ENCODE results near the gene MAPKAP1. TPM values are rescaled to one million over a fixed set of nuclear protein-coding genes. Genes with fewer than 3 reads are reported as not detected.

MAPKAP1 gene
- total and polyA plus RNA-seq, 4 donors = 32.2 to 58.4 (median 56.1) TPM

- DNase-seq = peak in 1 of 2 donors; percentile 69
- Histone ChIP-seq H3K4me3 (ENCODE audit: low read length in 2 of 2) (no peak overlapping the region), H3K36me3 (ENCODE audit: control insufficient read depth in 1 of 2, insufficient read depth in 2 of 2, low read length in 1 of 2) (peaks cover 0 to 4% of the 10 kb centered on the region in 2 donors), H3K27me3 (ENCODE audit: control insufficient read depth in 1 of 2, insufficient read depth in 2 of 2, low read length in 1 of 2) (no peaks in the 10 kb centered on the region), H3K4me1 (ENCODE audit: control insufficient read depth in 1 of 2, insufficient read depth in 2 of 2, low read length in 2 of 2) (no peaks in the 10 kb centered on the region), H3K27ac (ENCODE audit: low read depth in 1 of 2, low read length in 2 of 2) (no peak overlapping the region), H3K9me3 (ENCODE audit: control insufficient read depth, low read length) (no peaks in the 10 kb centered on the region)
- intact Hi-C loops (cut with DNase I) = no loop called here
- WGBS, 2 donors = 89 to 95% methylated on average over 16 of the region's 16 CpGs
- no peak for ATAC-seq (ENCODE audit: low FRiP score)
These were observed 271.8 kb downstream of the MAPKAP1 start for GRCh38 chr9:125434986-125435775.

DNA sequence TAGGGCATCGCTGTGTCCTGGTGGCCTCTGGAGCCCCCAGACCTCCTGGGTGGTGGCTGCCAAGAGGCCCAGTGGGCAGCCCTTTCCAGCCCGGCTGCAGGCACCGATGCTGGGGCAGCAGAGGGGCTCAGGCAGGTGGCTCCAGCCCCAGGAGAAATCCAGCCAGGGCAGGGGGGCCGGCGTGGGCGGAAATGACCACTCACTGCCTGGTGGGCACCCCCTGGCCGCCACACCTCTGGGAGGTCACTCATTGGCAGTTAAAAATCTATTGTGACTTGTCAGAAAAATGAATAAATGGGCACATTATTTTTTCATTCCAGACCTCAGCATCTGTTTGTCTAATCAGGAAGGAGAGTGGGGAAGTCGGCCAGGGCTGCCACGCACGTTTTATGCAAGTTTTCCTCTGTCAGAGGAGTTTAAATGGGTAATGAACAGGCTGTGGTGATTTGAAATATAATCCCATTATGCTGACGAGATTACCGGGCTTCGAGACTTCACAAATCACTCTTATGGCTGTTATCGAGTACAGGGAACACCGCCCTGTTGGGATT is 273.5 kb downstream of the MAPKAP1 start:
- no peaks in the 10 kb centered on the region for H3K27me3 ChIP-seq (ENCODE audit: control insufficient read depth in 1 of 2, insufficient read depth in 2 of 2, low read length in 1 of 2)
- no peaks in the 10 kb centered on the region for H3K9me3 ChIP-seq (ENCODE audit: control insufficient read depth, low read length)
- H3K27ac ChIP-seq (ENCODE audit: low read depth in 1 of 2, low read length in 2 of 2) = no peak overlapping the region
- ATAC-seq (ENCODE audit: low FRiP score) = no peak
- peaks cover 0 to 4% of the 10 kb centered on the region in 2 donors for H3K36me3 ChIP-seq (ENCODE audit: control insufficient read depth in 1 of 2, insufficient read depth in 2 of 2, low read length in 1 of 2)
- H3K4me1 ChIP-seq (ENCODE audit: control insufficient read depth in 1 of 2, insufficient read depth in 2 of 2, low read length in 2 of 2) = no peaks in the 10 kb centered on the region
- intact Hi-C loops (cut with DNase I) = no loop called here
- WGBS, 2 donors = 48 to 49% methylated on average over 15 of the region's 15 CpGs
- H3K4me3 ChIP-seq (ENCODE audit: low read length in 2 of 2) = no peak overlapping the region
- peak; percentile 35 to 64 for DNase-seq

- no peak overlapping the region for H3K4me3 ChIP-seq (ENCODE audit: low read length in 2 of 2)
- no peaks in the 10 kb centered on the region for H3K4me1 ChIP-seq (ENCODE audit: control insufficient read depth in 1 of 2, insufficient read depth in 2 of 2, low read length in 2 of 2)
- no peak overlapping the region for H3K27ac ChIP-seq (ENCODE audit: low read depth in 1 of 2, low read length in 2 of 2)
- intact Hi-C loops (cut with DNase I) = no loop called here
- DNase-seq (peak; percentile 13 to 39), ATAC-seq (ENCODE audit: low FRiP score) (no peak)
- H3K9me3 ChIP-seq (ENCODE audit: control insufficient read depth, low read length) = no peaks in the 10 kb centered on the region
- peaks cover 0 to 3% of the 10 kb centered on the region in 2 donors for H3K36me3 ChIP-seq (ENCODE audit: control insufficient read depth in 1 of 2, insufficient read depth in 2 of 2, low read length in 1 of 2)
- no peaks in the 10 kb centered on the region for H3K27me3 ChIP-seq (ENCODE audit: control insufficient read depth in 1 of 2, insufficient read depth in 2 of 2, low read length in 1 of 2)
- WGBS, 2 donors = 85% methylated on average over 14 of the region's 14 CpGs
These were observed 274.2 kb downstream of the MAPKAP1 start for GRCh38 chr9:125432715-125433385.

DNA sequence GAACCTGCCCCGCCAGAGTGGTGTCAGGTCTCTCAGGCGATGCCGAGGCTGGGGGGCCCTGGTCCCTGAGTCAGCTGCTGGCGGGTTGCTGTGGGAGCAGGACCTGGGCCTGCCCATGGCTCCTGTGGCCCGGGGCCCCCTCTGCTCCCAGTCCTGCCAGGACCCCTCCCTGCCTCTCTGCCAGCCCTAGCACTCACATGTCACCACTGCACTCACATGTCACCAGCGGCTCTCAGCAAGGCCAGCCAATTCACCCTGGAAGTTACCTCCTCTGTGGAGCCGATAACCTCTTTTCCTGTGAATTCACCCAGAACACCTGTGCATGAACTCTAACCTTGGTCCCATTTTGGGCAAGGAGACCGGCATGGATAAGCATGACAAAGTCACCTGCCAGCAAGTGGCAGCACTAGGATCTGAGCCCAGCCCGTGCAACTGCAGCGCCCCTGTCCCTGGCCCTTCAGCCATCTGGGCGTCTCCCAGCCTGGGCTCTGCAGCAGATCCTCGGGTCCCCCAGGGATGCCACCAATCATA is 275.2 kb downstream of the MAPKAP1 start:
- no peaks in the 10 kb centered on the region for H3K9me3 ChIP-seq (ENCODE audit: control insufficient read depth, low read length)
- 80 to 85% methylated on average over 12 of the region's 12 CpGs for WGBS, 2 donors
- intact Hi-C loops (cut with DNase I) = no loop called here
- no peak overlapping the region for H3K27ac ChIP-seq (ENCODE audit: low read depth in 1 of 2, low read length in 2 of 2)
- DNase-seq (peak in 1 of 2 donors; percentile 64), ATAC-seq (ENCODE audit: low FRiP score) (no peak)
- H3K4me3 ChIP-seq (ENCODE audit: low read length in 2 of 2) = no peak overlapping the region
- H3K36me3 ChIP-seq (ENCODE audit: control insufficient read depth in 1 of 2, insufficient read depth in 2 of 2, low read length in 1 of 2) = no peaks in the 10 kb centered on the region
- H3K4me1 ChIP-seq (ENCODE audit: control insufficient read depth in 1 of 2, insufficient read depth in 2 of 2, low read length in 2 of 2) = no peaks in the 10 kb centered on the region
- no peaks in the 10 kb centered on the region for H3K27me3 ChIP-seq (ENCODE audit: control insufficient read depth in 1 of 2, insufficient read depth in 2 of 2, low read length in 1 of 2)

DNA sequence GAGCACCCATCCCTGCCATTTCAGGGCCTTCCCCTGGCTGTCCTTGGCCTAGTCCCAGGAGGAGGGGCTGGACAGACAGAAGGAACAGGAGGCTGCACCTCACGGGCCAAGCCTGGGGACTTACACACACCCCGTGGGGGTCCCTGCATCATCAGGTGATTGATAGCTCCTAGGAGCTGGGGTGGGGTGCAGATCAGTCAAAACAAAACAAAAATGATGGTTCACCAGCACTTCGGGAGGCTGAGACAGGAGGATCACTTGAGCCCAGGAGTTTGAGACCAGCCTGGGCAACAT is 276.0 kb downstream of the MAPKAP1 start:
- H3K27ac ChIP-seq (ENCODE audit: low read depth in 1 of 2, low read length in 2 of 2) = no peak overlapping the region
- ATAC-seq (ENCODE audit: low FRiP score) (no peak), DNase-seq (peak in 1 of 2 donors; percentile 21)
- intact Hi-C loops (cut with DNase I) = no loop called here
- H3K27me3 ChIP-seq (ENCODE audit: control insufficient read depth in 1 of 2, insufficient read depth in 2 of 2, low read length in 1 of 2) = no peaks in the 10 kb centered on the region
- 89 to 92% methylated on average over 3 of the region's 3 CpGs for WGBS, 2 donors
- no peaks in the 10 kb centered on the region for H3K4me1 ChIP-seq (ENCODE audit: control insufficient read depth in 1 of 2, insufficient read depth in 2 of 2, low read length in 2 of 2)
- no peak overlapping the region for H3K4me3 ChIP-seq (ENCODE audit: low read length in 2 of 2)
- no peaks in the 10 kb centered on the region for H3K9me3 ChIP-seq (ENCODE audit: control insufficient read depth, low read length)
- no peaks in the 10 kb centered on the region for H3K36me3 ChIP-seq (ENCODE audit: control insufficient read depth in 1 of 2, insufficient read depth in 2 of 2, low read length in 1 of 2)

- ATAC-seq (ENCODE audit: low FRiP score) (no peak), DNase-seq (peak; percentile 17 to 69)
- Histone ChIP-seq H3K4me3 (ENCODE audit: low read length in 2 of 2) (no peak overlapping the region), H3K9me3 (ENCODE audit: control insufficient read depth, low read length) (no peaks in the 10 kb centered on the region), H3K27me3 (ENCODE audit: control insufficient read depth in 1 of 2, insufficient read depth in 2 of 2, low read length in 1 of 2) (no peaks in the 10 kb centered on the region), H3K27ac (ENCODE audit: low read depth in 1 of 2, low read length in 2 of 2) (no peak overlapping the region), H3K4me1 (ENCODE audit: control insufficient read depth in 1 of 2, insufficient read depth in 2 of 2, low read length in 2 of 2) (no peaks in the 10 kb centered on the region), H3K36me3 (ENCODE audit: control insufficient read depth in 1 of 2, insufficient read depth in 2 of 2, low read length in 1 of 2) (no peaks in the 10 kb centered on the region)
- 92 to 93% methylated on average over 21 of the region's 21 CpGs for WGBS, 2 donors
- intact Hi-C loops (cut with DNase I) = no loop called here
These were observed 276.6 kb downstream of the MAPKAP1 start for GRCh38 chr9:125430161-125431011.

- H3K4me3 ChIP-seq (ENCODE audit: low read length in 2 of 2) = no peak overlapping the region
- H3K9me3 ChIP-seq (ENCODE audit: control insufficient read depth, low read length) = no peaks in the 10 kb centered on the region
- H3K4me1 ChIP-seq (ENCODE audit: control insufficient read depth in 1 of 2, insufficient read depth in 2 of 2, low read length in 2 of 2) = no peaks in the 10 kb centered on the region
- no peaks in the 10 kb centered on the region for H3K27me3 ChIP-seq (ENCODE audit: control insufficient read depth in 1 of 2, insufficient read depth in 2 of 2, low read length in 1 of 2)
- ATAC-seq (ENCODE audit: low FRiP score) (no peak), DNase-seq (peak; percentile 22 to 38)
- WGBS, 2 donors = 92 to 93% methylated on average over 20 of the region's 20 CpGs
- intact Hi-C loops (cut with DNase I) = no loop called here
- no peak overlapping the region for H3K27ac ChIP-seq (ENCODE audit: low read depth in 1 of 2, low read length in 2 of 2)
- H3K36me3 ChIP-seq (ENCODE audit: control insufficient read depth in 1 of 2, insufficient read depth in 2 of 2, low read length in 1 of 2) = no peaks in the 10 kb centered on the region
These were observed 277.4 kb downstream of the MAPKAP1 start for GRCh38 chr9:125429476-125430160.

- Histone ChIP-seq H3K27me3 (ENCODE audit: control insufficient read depth in 1 of 2, insufficient read depth in 2 of 2, low read length in 1 of 2) (no peaks in the 10 kb centered on the region), H3K9me3 (ENCODE audit: control insufficient read depth, low read length) (no peaks in the 10 kb centered on the region), H3K36me3 (ENCODE audit: control insufficient read depth in 1 of 2, insufficient read depth in 2 of 2, low read length in 1 of 2) (no peaks in the 10 kb centered on the region), H3K4me3 (ENCODE audit: low read length in 2 of 2) (no peak overlapping the region), H3K4me1 (ENCODE audit: control insufficient read depth in 1 of 2, insufficient read depth in 2 of 2, low read length in 2 of 2) (no peaks in the 10 kb centered on the region), H3K27ac (ENCODE audit: low read depth in 1 of 2, low read length in 2 of 2) (no peak overlapping the region)
- peak in 1 of 2 donors; percentile 50 for DNase-seq
- WGBS, 2 donors = 81 to 83% methylated on average over 16 of the region's 16 CpGs
- ATAC-seq (ENCODE audit: low FRiP score) = no peak
- intact Hi-C loops (cut with DNase I) = no loop called here
These were observed 278.0 kb downstream of the MAPKAP1 start for GRCh38 chr9:125428902-125429467.

Data from aorta (tissue), 5 donors.